Erythroblast (primary cell): ENCODE measurements around the gene PTPRN2.
"Not testable (repeated sequence)": the region's sequence is repeated elsewhere in the genome, so short reads cannot be mapped to it uniquely, and the experiment has no call there.

Experiments used
- GATA1 ChIP-seq: IDR thresholded peaks from 2 replicates; pipeline ENCODE4 v1.6.1; 2011; ENCODE audit warnings: low read depth, mild to moderate bottlenecking, control low read depth, low read length, moderate library complexity
- POLR2A ChIP-seq: IDR thresholded peaks from 2 replicates; pipeline ENCODE4 v1.6.1; 2011; ENCODE audit warnings: mild to moderate bottlenecking, low read length

DNA sequence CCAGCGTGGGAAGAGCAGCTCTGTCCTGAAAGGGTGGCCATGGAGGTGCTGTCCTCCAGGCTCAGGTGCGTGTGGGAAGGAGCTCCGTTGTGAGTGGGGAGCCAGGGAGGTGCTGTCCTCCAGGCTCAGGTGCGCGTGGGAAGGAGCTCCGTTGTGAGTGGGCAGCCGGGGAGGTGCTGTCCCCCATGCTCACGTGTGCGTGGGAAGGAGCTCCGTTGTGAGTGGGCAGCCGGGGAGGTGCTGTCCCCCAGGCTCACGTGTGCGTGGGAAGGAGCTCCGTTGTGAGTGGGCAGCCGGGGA lies 691.3 kb downstream of the PTPRN2 start:
- not testable (repeated sequence) for TF ChIP-seq POLR2A, GATA1
